DOHH2 (cell line): ENCODE results near the gene C5.

ENCODE experiments used
- CTCF ChIP-seq: fragments of 200-600 bp; sonication (generic); IDR thresholded peaks from one replicate; pipeline ENCODE4 v1.5.1; 2014; ENCODE audit warnings: antibody characterized with exemption, mild to moderate bottlenecking, low read depth, low read length; ENCODE audit not compliant: poor library complexity, severe bottlenecking
- EZH2phosphoT487 ChIP-seq: fragments of 200-600 bp; sonication (generic); IDR thresholded peaks from 2 replicates; pipeline ENCODE4 v1.6.1; 2017; ENCODE audit warnings: borderline replicate concordance, mild to moderate bottlenecking, antibody characterized with exemption, low read length, moderate library complexity, mixed read lengths

DNA sequence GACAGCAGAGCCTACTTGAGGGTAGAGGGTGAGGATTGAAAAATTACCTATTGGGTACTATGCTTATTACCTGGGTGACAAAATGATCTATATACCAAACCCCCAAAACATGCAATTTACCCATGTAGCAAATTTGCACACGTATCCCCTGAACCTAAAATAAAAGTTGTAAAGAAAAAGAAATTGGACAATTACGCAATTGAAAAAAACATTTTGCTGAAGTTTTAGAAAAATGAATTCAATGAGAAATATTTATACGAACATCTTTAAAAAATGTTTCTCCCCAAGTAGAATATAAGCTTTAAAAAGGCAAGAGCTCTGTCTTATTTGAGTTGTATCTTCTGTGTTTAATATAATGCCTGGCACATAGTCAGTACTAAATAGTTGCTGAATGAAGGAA, 93.2 kb downstream of the C5 start:
- TF ChIP-seq EZH2phosphoT487 (no peak), CTCF (no peak)
